B cell (primary cell): ENCODE data around the gene FOXQ1. TPM values are rescaled to one million over a fixed set of nuclear protein-coding genes. Genes with fewer than 3 reads are reported as not detected.

Experiments
- ATAC-seq: fragments of 200-7000 bp; cut with Tn5 transposase; one replicate; pipeline ENCODE4 v1.10.0; 2021; ENCODE audit warnings: low read depth, mild to moderate bottlenecking, moderate number of reproducible peaks, moderate library complexity
- CTCF ChIA-PET: fragments of 350-600 bp; sonication (Branson Sonifier 250); formaldehyde crosslinking; loops from one replicate; lab custom pipeline; 2021; ENCODE audit warnings: antibody characterized with exemption, inconsistent platforms; lab: Charles Lee
- POLR2A ChIA-PET: fragments of 350-600 bp; sonication (Branson Sonifier 250); formaldehyde crosslinking; loops from one replicate; lab custom pipeline; 2021; ENCODE audit warnings: antibody characterized with exemption; lab: Charles Lee
- DNase-seq: peaks from one replicate; pipeline ENCODE4 v3.0.0; 2013
- H2AFZ ChIP-seq: 2 replicates; pipeline ENCODE4 v1.6.1; 2012; ENCODE audit warnings: mild to moderate bottlenecking, low read depth, low read length; ENCODE audit not compliant: insufficient read depth, poor library complexity, severe bottlenecking
- H3K27ac ChIP-seq, 2 donors: 1 replicate in 1 of 2; 2 replicates in 1 of 2; pipeline ENCODE4 v1.5.1; 2012 to 2013; ENCODE audit warnings: low read length in 2 of 2, mild to moderate bottlenecking in 2 of 2, moderate library complexity in 1 of 2
- H3K27me3 ChIP-seq, 4 experiments: fragments of 200-600 bp in 1 of 4; sonication (generic) in 1 of 4; replicated peaks in 1 of 4; 1 replicate in 2 of 4; 2 replicates in 2 of 4; pipeline versions ENCODE4 v1.6.1 to v1.7.0; 2013 to 2016; ENCODE audit warnings: low read length in 3 of 4, mild to moderate bottlenecking in 2 of 4, mixed read lengths in 1 of 4, moderate library complexity in 1 of 4; ENCODE audit not compliant: insufficient read depth in 4 of 4, control insufficient read depth in 3 of 4; ENCODE audit errors: control extremely low read depth in 1 of 4
- H3K36me3 ChIP-seq, 2 experiments: replicated peaks in 1 of 2; 1 replicate in 1 of 2; 2 replicates in 1 of 2; pipeline versions ENCODE4 v1.6.1 to v1.7.1; 2013; ENCODE audit warnings: low read length in 1 of 2; ENCODE audit not compliant: insufficient read depth in 2 of 2, control insufficient read depth in 1 of 2; ENCODE audit errors: control extremely low read depth in 1 of 2, extremely low read depth in 1 of 2
- H3K4me1 ChIP-seq, 2 donors: fragments of 200-600 bp in 1 of 2; sonication (generic) in 1 of 2; 1 replicate in 1 of 2; 2 replicates in 1 of 2; pipeline versions ENCODE4 v1.5.1 to v1.6.1; 2013 to 2017; ENCODE audit warnings: low read length in 2 of 2; ENCODE audit not compliant: control insufficient read depth in 2 of 2, insufficient read depth in 2 of 2
- H3K4me2 ChIP-seq: replicated peaks from 2 replicates; pipeline ENCODE3; 2012; ENCODE audit warnings: mild to moderate bottlenecking, low read depth, low read length; ENCODE audit not compliant: poor library complexity, severe bottlenecking
- H3K4me3 ChIP-seq, 5 experiments: fragments of 200-600 bp in 1 of 5; sonication (generic) in 1 of 5; 1 replicate in 3 of 5; 2 replicates in 2 of 5; pipeline versions ENCODE4 v1.5.1 to v1.7.0; 2011 to 2016; ENCODE audit warnings: low read length in 4 of 5, mild to moderate bottlenecking in 4 of 5, low read depth in 2 of 5, control low read depth in 1 of 5, moderate library complexity in 1 of 5; ENCODE audit not compliant: insufficient read depth in 1 of 5; ENCODE audit errors: control extremely low read depth in 1 of 5, extremely low read depth in 1 of 5
- H3K79me2 ChIP-seq: fragments of 200-600 bp; sonication (generic); one replicate; pipeline ENCODE4 v1.6.0; 2016; ENCODE audit warnings: low read length; ENCODE audit not compliant: control insufficient read depth, insufficient read depth
- H3K9ac ChIP-seq: fragments of 200-600 bp; sonication (generic); 2 replicates; pipeline ENCODE4 v1.6.1; 2017; ENCODE audit warnings: mild to moderate bottlenecking, low read length, moderate library complexity
- H3K9me3 ChIP-seq, 3 donors: one replicate each; pipeline versions ENCODE4 v1.6.1 to v1.7.1; 2013; ENCODE audit warnings: low read length in 2 of 3; ENCODE audit not compliant: control insufficient read depth in 2 of 3, insufficient read depth in 1 of 3; ENCODE audit errors: control extremely low read depth in 1 of 3
- H4K20me1 ChIP-seq: 2 replicates; pipeline ENCODE4 v1.6.0; 2012; ENCODE audit warnings: mild to moderate bottlenecking, low read length; ENCODE audit not compliant: insufficient read depth, control insufficient read depth, poor library complexity, severe bottlenecking
- H3K27ac Mint-ChIP-seq: one replicate; pipeline ENCODE4 v1.8.0; 2021; ENCODE audit warnings: mixed read lengths
- H3K27me3 Mint-ChIP-seq: one replicate; pipeline ENCODE4 v1.8.0; 2021; ENCODE audit warnings: mixed read lengths
- H3K4me1 Mint-ChIP-seq: one replicate; pipeline ENCODE4 v1.8.0; 2021; ENCODE audit warnings: mixed read lengths
- H3K4me3 Mint-ChIP-seq: one replicate; pipeline ENCODE4 v1.8.0; 2021; ENCODE audit warnings: mixed read lengths
- H3K9me3 Mint-ChIP-seq: one replicate; pipeline ENCODE4 v1.8.0; 2022; ENCODE audit warnings: mixed read lengths; ENCODE audit not compliant: insufficient read depth
- EZH2 ChIP-seq: IDR thresholded peaks from 2 replicates; pipeline ENCODE4 v1.6.1; 2012; ENCODE audit warnings: borderline replicate concordance, low read depth, mild to moderate bottlenecking, moderate library complexity, low read length; ENCODE audit not compliant: insufficient read depth, poor library complexity, severe bottlenecking
- WGBS: methylation state at CpG from one replicate; pipeline ENCODE4 v1.1.5; 2013; ENCODE audit warnings: missing lambda C conversion rate; ENCODE audit not compliant: insufficient coverage; 5-methylcytosine and 5-hydroxymethylcytosine counted together
- intact Hi-C: fragments of 100-400 bp; cut with micrococcal nuclease; formaldehyde crosslinking; loops from one replicate; pipeline ENCODE4 v1.10.0; 2022
- polyA plus RNA-seq: library from polyadenylated mRNA; depleted of rRNA; stranded (reverse); fragments of >200 nt; gene quantifications from 2 replicates; pipeline ENCODE4 v1.2.3, GENCODE V29; 2012
- total RNA-seq, 2 donors: library from RNA; stranded (reverse); fragments of 120-200 nt in 1 of 2; gene quantifications; 1 replicate in 1 of 2; 2 replicates in 1 of 2; pipeline versions ENCODE4 v1.2.3 to v1.2.4, GENCODE V29; 2013 to 2022
- TF ChIP-seq, protein P1 (sequence below): fragments of 200-600 bp; IDR thresholded peaks from one replicate; pipeline ENCODE4 v1.8.0; 2022; ENCODE audit warnings: antibody characterized with exemption, mild to moderate bottlenecking

Gene FOXQ1
- total and polyA plus RNA-seq, 2 donors (not counting 1 experiment from before 2014, with no cell fraction given) = not detected

DNA sequence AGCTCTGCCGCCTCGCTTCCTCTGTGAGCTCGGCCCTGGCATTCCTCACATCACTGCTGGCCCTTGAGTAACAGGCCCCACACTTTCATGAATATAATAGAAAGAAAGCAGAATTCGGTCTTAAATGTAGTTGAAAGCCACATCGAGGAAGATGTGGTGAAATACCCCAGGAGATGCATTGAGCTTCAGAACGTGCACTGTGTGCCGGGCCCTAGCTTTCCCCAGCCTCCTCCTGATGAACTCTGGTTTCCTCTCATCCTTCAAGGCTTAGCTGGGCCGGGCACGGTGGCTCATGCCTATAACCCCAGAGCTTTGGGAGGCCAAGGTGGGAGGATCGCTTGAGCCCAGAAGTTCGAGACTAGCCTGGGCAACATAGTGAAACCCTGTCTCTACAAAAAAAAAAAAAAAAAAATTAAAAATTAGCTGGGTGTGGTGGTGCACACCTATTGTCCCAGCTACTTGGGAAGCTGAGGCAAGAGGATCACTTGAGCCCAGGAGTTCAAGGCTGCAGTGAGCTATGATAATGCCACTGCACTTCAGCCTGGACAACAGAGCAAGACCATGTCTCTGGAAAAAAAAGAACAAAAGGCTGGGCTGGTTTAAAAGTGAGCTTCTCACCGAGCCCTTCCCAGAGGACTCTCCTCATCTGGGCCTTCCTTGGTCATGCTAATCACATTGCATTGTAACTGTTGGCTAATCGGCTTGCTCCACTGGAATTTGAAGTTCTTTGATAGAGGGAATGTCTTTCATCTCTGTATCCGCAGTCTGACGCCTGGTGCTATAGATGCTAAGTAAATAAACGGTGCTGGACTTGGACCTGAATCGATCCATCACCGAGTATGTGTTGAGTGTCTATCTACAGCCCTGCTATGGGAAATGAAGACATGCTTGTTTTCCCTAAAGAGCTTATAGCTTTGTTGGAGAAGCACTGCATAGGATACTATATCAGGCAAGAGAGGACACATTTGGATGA lies 43.8 kb upstream of the FOXQ1 start:
- H3K79me2 ChIP-seq = no peaks in the 10 kb centered on the region
- peaks cover 0 to 15% (median 2%) of the 10 kb centered on the region in 3 donors for H3K9me3 ChIP-seq
- H4K20me1 ChIP-seq = no peaks in the 10 kb centered on the region
- no peaks in the 10 kb centered on the region for H3K36me3 ChIP-seq
- no peak overlapping the region for H3K9ac ChIP-seq
- intact Hi-C loops = no loop called here
- H3K4me1 ChIP-seq = no peaks in the 10 kb centered on the region
- H2AFZ ChIP-seq = no peak overlapping the region
- Mint-ChIP-seq H3K27ac (no peak overlapping the region), H3K9me3 (peaks cover 8% of the 10 kb centered on the region), H3K27me3 (peaks cover 14% of the 10 kb centered on the region), H3K4me3 (no peak overlapping the region), H3K4me1 (no peaks in the 10 kb centered on the region)
- ChIA-PET CTCF (no interaction called here), POLR2A (no interaction called here)
- H3K27me3 ChIP-seq = no peaks in the 10 kb centered on the region
- ATAC-seq (no peak), DNase-seq (no peak)
- H3K27ac ChIP-seq = no peak overlapping the region
- no peak overlapping the region for H3K4me3 ChIP-seq
- 96% methylated on average over 11 of the region's 18 CpGs for WGBS
- no peak for TF ChIP-seq EZH2
- TF ChIP-seq, protein P1, sequence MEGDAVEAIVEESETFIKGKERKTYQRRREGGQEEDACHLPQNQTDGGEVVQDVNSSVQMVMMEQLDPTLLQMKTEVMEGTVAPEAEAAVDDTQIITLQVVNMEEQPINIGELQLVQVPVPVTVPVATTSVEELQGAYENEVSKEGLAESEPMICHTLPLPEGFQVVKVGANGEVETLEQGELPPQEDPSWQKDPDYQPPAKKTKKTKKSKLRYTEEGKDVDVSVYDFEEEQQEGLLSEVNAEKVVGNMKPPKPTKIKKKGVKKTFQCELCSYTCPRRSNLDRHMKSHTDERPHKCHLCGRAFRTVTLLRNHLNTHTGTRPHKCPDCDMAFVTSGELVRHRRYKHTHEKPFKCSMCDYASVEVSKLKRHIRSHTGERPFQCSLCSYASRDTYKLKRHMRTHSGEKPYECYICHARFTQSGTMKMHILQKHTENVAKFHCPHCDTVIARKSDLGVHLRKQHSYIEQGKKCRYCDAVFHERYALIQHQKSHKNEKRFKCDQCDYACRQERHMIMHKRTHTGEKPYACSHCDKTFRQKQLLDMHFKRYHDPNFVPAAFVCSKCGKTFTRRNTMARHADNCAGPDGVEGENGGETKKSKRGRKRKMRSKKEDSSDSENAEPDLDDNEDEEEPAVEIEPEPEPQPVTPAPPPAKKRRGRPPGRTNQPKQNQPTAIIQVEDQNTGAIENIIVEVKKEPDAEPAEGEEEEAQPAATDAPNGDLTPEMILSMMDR = no peak
- no peak overlapping the region for H3K4me2 ChIP-seq
